ENCODE data around the gene IGLL1. TPM values are rescaled to one million over a fixed set of nuclear protein-coding genes. Genes with fewer than 3 reads are reported as not detected.

The IGLL1 gene
- total RNA-seq, 2 experiments from 2014 or later, result not detected

DNA sequence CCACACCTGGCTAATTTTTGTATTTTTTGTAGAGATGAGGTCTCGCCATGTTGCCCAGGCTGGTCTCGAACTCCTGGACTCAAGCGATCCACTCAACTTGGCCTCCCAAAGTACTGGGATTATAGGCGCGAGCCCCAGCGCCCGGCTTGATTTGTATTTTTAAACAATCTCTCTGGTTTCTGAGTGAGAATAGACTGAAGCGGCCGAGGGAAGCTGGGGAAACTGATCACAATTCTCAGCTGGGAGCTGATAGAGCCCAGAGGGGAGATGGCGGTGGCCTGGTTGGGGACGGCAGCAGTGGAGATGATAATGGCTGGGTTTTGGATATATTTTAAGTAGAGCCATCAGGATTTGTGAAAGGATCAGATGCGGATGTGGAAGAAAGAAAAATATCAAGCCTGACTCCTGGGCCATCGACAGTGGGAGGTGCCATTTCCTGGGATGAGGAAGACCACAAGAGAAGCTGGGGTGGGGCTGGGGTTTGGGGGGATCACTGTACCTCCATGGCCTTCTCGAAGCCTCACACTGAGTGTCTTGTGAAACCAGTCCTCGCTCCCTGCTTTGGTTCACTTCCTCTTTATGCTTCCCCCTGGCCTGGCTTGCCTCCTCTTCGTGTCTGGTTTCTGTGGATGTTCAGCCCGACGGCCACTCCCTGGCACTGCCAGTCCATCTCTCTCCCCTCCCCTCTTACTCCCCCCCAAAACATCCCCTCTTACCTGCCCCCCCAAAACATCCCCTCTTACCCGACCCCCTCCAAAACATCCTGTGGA, 51.9 kb downstream of the IGLL1 start:
- Mint-ChIP-seq H3K4me3 (no peak overlapping the region), H3K4me1 (ENCODE audit: low read depth) (peaks cover under 1% of the 10 kb centered on the region), H3K27ac (no peak overlapping the region), H3K9me3 (ENCODE audit: insufficient read depth) (no peaks in the 10 kb centered on the region), H3K36me3 (ENCODE audit: low read depth) (no peaks in the 10 kb centered on the region), H3K27me3 (ENCODE audit: low read depth) (peaks cover 10% of the 10 kb centered on the region)
- DNase-seq (no peak), ATAC-seq (no peak)
- ChIA-PET CTCF (no interaction called here), POLR2A (no interaction called here)

DNA sequence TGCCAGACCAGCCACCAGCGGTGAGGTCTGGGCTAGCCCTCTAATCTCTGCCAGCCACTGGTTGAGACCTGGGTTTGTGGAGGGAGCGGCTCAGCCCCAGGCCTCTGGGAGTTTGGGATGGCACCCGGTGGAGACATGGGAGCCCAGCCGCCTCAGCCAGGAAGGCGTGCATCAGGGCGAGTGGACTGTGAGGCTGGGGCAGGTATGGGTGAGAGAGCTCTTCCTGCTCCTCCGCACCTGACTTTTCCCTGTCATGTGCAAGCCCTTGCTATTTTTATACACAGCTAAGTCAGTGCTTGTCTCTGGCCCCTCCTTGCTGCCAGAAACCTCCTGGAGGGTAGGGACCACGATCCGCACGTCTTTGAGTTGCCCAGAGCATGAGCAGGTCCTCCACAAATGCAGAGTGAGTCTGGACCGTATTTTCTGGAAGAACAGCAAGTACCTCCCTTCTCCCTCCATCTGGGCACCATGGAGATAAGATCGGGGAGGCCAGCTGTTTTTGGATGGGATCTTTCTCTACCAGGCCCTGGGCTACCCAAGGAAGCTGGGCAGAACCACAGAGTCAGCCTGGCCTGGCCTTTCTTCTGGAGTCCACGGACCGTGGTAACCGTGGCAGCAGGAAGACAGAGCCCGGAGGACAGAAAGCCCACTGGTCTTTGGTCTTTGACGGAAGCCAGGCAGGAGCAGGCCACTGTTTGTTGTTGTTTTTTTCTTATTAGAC, 53.3 kb downstream of the IGLL1 start:
- ChIA-PET CTCF (no interaction called here), POLR2A (no interaction called here)
- H3K4me1 Mint-ChIP-seq (ENCODE audit: low read depth), result peaks cover 3% of the 10 kb centered on the region
- H3K27ac Mint-ChIP-seq, result peak overlapping the region; percentile 6
- peaks cover 14% of the 10 kb centered on the region for H3K27me3 Mint-ChIP-seq (ENCODE audit: low read depth)
- no peak for ATAC-seq
- DNase-seq, result no peak
- no peaks in the 10 kb centered on the region for H3K9me3 Mint-ChIP-seq (ENCODE audit: insufficient read depth)
- H3K4me3 Mint-ChIP-seq, result no peak overlapping the region
- no peaks in the 10 kb centered on the region for H3K36me3 Mint-ChIP-seq (ENCODE audit: low read depth)

DNA sequence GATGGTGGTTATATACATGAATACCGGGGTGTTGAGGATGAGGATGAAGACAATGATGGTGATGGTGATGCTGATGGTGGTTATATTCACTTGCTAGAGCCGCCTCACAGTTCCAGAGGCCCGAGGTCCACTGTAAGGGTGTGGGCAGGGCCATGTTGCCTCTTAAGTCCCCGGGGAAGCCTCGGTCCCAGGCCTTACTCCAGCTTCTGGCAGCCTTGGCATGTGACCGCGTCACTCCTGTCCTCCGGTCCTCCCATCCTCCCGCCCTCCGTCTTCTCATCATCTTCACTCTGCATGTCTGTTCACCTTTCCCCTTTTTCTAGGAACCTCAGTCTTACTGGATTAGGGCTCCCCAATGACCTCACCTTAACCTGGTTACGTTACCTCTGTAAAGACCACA, 54.6 kb downstream of the IGLL1 start:
- no peak overlapping the region for H3K4me3 Mint-ChIP-seq
- ChIA-PET CTCF (no interaction called here), POLR2A (no interaction called here)
- no peaks in the 10 kb centered on the region for H3K9me3 Mint-ChIP-seq (ENCODE audit: insufficient read depth)
- H3K27ac Mint-ChIP-seq, result no peak overlapping the region
- H3K4me1 Mint-ChIP-seq (ENCODE audit: low read depth), result peaks cover 6% of the 10 kb centered on the region
- ATAC-seq (no peak), DNase-seq (no peak)
- peaks cover 19% of the 10 kb centered on the region for H3K27me3 Mint-ChIP-seq (ENCODE audit: low read depth)
- H3K36me3 Mint-ChIP-seq (ENCODE audit: low read depth), result no peaks in the 10 kb centered on the region

- Mint-ChIP-seq H3K27me3 (ENCODE audit: low read depth) (peaks cover 19% of the 10 kb centered on the region), H3K9me3 (ENCODE audit: insufficient read depth) (no peaks in the 10 kb centered on the region), H3K4me1 (ENCODE audit: low read depth) (peaks cover 6% of the 10 kb centered on the region), H3K27ac (no peak overlapping the region), H3K36me3 (ENCODE audit: low read depth) (no peaks in the 10 kb centered on the region), H3K4me3 (no peak overlapping the region)
- CTCF ChIA-PET, result no interaction called here
- DNase-seq (no peak), ATAC-seq (no peak)
- POLR2A ChIA-PET, result no interaction called here
Observed at GRCh38 chr22:23524226-23524625, 55.9 kb downstream of the IGLL1 start.

DNA sequence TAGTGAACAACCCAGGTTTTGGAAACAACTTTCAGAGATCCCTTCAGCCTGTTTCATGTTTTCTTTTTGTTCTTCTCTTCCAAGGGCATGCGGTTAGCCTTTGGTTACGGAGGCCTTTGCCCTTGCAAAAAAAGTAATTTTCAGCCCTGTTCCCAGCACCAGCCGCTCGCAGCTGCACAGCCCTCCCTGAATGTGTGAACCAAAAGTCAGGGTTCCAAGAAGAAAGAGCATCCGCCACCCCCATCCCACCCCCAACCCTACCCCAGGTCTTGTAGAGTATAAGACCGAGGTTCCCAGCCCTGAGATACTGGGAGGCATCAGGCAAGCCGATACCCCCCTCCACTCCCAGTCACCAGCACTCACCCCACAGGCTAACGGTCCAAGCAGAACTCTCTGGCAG, 56.4 kb downstream of the IGLL1 start:
- Mint-ChIP-seq H3K4me1 (ENCODE audit: low read depth) (peaks cover 6% of the 10 kb centered on the region), H3K4me3 (no peak overlapping the region), H3K9me3 (ENCODE audit: insufficient read depth) (no peaks in the 10 kb centered on the region), H3K36me3 (ENCODE audit: low read depth) (no peaks in the 10 kb centered on the region), H3K27ac (no peak overlapping the region), H3K27me3 (ENCODE audit: low read depth) (peaks cover 19% of the 10 kb centered on the region)
- ATAC-seq (no peak), DNase-seq (no peak)
- ChIA-PET POLR2A (no interaction called here), CTCF (no interaction called here)

Other genes with a start within 250 kb of the IGLL1 start
- gene DRICH1, start 52.0 kb upstream of the IGLL1 start, total RNA-seq, result under 1 TPM; 0.21 to 0.29 TPM
- 10 to 100 TPM; 34.0 to 38.5 TPM for gene RGL4, start 110.7 kb upstream of the IGLL1 start, total RNA-seq
- gene ZNF70, start 170.8 kb upstream of the IGLL1 start, total RNA-seq, result 1 to 10 TPM; 2.1 to 2.2 TPM
- gene VPREB3, start 174.1 kb upstream of the IGLL1 start, total RNA-seq, result not detected
- 1 to 10 TPM in 1 of 2 experiments, under 1 TPM in 1; 0.81 to 1.4 TPM for gene C22orf15, start 182.7 kb upstream of the IGLL1 start, total RNA-seq
- gene CHCHD10, start 187.7 kb upstream of the IGLL1 start, total RNA-seq, result 100 to 1,000 TPM; 134 to 140 TPM
- under 1 TPM; 0.42 to 0.55 TPM for gene MMP11, start 192.6 kb upstream of the IGLL1 start, total RNA-seq
- gene SMARCB1, start 206.7 kb upstream of the IGLL1 start, total RNA-seq, result 100 to 1,000 TPM; 112 to 113 TPM